D341Med (cell line): ENCODE results near the gene USP2.

Experiments
- DNase-seq: peaks from one replicate; pipeline ENCODE4 v3.0.0; 2012; ENCODE audit warnings: low spot score

USP2 gene

DNA sequence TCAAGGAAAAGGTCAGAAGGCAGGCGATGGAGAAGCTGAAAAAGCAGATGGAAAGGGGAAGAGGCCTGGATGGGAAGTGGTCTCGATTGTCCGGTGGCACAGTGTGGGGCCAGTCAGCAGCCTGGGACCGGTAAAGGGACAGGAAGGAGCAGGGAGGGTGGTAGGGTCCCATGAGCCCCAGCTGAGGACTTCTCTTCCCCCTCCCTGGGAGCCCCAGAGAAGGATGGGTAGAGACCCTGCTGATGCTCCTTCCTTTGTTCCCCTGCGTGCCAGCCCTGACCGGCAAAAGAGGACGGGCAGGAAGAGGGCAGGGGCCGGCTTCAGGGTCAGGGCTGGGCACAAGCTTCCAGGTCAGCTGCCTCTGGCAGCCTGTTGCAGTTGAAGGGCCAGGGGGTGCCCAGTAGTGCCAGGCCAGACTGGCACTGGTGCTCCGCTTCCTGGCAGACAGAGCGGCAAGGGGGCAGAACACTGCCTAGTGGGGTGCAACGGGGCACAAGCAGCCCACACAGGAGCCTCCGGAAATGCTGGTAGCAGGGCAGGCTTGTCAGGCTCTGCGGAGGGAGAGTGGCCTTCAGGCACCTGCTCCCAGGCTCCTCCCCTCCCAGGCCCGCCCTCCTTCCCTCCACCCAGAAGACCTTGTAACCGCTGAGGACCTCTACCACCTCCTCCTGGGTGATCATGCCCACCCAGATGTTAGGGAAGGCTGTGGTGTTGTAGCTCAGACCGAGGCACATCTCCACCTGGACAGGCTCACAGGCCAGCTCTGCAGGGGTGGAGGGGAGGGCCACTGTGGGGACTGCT is 40.1 kb downstream of the USP2 start:
- peak; percentile 21 for DNase-seq

DNA sequence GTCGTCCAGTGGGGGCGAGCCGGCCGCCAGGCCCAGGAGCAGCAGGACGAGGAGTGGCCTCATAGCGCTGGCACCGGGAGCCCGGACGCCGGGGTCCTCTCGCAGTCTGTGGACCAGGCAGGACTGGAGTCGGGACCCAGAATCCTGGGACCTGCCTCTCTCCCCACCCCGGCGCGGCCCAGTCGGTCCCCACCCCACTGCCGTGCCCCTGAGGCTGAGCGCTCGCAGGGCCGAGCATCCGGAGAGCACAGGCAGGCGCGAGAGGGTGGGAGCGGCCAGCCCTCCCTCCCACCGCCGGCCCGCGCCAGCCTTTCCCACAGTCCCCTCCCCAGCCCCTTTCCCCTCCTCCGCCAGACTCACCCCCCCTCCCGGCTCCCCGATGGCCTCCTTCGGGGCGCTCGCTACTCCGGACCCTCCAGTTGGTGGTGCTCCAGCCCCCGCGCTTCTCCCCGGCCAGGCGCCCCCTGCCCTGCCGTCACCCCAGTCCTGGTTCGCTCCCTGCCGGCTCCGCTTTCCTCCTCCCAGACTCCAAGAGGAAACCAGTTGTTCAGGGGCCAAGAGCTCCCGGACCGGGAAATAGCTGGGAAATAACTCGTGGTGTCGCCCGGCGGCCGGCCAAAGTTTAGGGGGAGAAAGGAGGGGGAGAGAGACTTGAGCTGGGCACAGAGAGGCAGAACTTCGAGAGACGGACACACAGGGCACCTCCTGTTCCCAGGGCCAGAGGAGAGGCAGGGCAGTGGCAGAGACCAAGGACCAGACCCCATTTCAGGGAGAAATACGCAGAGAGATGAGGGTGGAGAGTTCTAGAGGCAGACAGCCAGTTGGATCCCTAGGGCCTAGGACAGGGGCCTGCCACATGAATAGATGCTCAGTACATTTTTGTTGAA is 40.9 kb downstream of the USP2 start, which contains the start of gene C1QTNF5:
TSS of gene C1QTNF5 (minus strand) at position 549 of the 887 bp plus-strand sequence. CDS start at position 63, 486 bp downstream.
- no peak for DNase-seq

DNA sequence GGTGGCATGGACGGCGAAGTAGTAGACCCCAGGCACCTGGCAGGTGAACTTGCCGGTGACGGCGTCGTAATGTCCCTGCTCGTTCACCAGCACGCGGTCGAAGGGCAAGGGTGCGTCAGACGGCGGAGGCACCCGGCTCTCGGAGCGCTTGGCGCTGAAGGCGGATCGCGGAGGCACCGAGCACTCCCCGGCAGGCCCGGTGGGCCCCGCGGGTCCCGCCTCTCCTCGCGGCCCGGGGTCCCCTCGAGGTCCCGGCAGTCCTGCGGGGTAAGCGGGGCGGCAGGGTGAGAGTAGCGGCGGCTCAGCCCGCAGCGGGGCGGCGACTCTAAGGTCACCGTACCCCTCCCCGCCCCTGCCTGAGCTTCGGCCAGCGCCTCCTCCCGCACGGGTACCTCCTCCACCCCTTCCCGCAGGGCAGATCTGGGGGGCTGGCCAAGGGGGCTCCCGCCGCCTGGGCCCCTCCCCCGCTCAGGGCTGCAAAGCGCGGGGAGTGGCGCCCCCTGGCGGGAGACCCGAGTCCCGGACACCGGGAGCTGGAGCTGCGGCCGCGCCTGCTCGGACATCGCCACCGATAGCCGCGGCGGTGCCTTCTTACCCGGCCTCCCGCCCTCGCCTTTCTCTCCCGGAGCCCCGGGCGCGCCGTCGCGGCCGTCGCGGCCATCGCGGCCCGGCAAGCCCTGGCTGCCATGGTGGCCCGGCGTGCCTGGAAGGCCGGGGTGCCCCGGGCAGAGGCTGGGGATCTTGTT is 41.7 kb downstream of the USP2 start:
- peak; percentile 86 for DNase-seq

DNA sequence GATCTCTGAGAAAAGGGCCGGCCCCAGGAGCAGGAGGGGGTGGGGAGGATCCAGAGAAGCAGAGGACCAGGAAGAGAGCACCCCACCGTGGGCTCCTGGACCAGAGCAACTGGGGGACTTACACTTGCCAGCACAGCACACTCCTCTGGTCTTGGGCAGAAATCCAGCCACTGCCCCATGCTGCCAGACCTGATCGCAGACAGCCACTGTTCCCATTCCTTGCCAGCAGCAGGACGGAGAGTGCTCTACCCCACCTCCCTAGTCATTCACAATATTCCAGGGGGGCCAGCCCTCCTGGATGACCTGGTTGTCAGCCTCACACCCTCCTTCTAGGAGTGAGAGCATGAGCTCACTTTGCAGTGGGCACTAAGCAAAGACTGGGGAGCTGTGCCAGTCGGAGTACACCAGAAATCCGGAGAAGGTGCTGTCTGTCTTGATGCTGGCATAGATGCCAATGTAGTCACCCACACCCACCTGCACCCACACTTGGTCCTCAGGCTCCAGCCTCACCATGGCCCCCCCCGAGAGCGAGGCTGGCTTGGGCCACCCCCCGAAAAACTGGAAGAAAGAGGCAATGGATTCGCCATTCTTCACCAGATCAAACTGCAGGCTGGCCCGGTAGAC is 42.4 kb downstream of the USP2 start:
- DNase-seq: peak; percentile 37

DNA sequence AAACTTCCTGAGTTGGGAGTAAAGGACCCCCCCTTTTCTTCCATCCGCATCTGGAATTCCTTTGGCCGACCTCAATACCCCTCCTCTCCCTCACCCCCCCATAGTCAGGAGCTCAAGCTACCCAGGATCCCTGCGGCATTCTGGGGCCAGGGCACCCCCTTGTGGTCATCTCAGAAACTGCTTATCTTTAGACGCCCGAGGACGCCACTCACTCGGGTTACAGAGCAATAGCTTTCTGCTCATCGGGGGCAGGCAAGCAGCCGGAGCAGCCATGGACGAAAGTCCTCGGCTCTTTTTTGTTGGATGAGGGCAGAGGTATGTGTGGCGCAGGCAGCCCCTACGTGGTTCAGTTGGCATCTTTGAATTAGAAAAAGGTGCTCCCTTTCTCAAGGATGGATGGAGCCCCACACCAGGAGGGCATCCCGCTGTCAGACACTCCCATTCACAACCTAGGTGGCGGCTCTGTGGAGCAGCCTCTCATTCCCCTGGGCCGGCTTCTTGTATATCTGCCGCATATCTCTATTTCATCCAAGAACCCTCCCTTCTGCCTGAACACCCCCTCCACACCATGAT is 43.1 kb downstream of the USP2 start:
- peak; percentile 86 for DNase-seq

DNA sequence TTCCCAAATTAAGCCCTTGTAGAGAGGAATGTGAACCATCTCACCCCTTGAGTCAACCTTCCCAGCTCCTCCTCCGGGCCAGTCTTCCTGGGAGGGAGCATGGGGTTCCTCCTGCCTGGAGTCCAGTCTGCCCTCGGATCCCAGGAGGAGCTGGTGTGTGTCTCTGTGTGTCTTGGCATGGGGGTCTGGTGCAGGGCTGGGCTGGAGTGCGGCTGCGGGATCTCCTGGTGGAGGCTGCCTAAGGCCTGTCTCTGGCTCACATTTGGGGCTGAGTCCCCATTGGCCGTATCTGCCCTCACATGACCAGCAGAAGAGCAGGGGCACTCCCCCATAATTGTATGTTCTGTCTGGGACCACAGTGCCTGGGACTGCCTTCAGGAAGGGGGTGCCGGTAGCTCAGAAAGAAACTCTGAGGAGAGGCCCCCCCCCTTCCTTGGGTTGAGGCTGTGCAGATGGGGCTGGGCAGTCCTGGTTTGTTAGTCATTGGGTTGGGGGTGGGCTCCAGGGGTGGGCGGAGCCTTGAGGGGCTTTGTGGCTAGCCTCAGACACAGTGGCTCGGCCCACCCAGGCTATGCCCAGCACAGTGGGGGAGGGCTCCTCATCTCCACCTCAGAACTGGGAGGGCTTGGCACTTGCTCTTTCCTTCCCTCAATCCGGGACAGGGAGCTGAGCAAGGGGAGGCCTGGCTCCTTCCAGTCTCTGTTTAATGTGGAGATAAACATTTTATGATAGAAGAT is 43.7 kb downstream of the USP2 start:
- DNase-seq: peak; percentile 26

DNA sequence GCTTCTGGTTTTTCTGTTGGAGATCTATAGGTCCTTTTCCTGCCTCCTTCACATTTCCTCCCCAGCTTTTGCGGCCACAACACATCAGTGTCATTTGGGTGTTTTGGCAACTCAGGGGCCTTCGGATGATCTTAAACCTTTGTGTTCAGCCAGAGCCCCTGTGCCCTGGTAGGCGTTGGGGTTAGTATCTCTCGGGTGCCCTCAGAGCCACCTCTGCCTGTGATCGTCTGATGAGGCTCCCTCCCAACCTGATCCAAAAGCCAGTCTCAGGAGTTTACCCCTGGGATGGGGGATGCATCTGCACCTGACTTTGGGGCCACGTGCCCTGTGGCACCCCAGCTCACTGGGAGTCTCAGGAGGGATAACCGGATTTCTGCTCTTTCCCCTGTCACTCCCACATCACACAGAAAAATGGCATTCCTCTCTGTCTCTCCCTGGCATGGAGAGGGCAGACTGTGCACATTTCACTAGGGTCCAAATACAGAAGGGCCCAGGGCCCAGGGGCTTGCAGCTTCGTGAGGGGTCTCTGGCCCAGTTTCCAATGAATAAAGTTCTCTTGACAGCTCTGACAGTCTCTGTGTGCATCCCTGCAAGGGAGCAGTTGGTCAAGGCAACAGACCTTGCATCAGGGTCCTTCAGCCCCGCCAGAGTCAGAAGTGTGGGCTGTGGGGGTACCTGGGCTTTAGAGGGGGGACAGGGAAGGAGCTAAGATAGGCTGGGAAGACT is 44.6 kb downstream of the USP2 start:
- peak; percentile 7 for DNase-seq

DNA sequence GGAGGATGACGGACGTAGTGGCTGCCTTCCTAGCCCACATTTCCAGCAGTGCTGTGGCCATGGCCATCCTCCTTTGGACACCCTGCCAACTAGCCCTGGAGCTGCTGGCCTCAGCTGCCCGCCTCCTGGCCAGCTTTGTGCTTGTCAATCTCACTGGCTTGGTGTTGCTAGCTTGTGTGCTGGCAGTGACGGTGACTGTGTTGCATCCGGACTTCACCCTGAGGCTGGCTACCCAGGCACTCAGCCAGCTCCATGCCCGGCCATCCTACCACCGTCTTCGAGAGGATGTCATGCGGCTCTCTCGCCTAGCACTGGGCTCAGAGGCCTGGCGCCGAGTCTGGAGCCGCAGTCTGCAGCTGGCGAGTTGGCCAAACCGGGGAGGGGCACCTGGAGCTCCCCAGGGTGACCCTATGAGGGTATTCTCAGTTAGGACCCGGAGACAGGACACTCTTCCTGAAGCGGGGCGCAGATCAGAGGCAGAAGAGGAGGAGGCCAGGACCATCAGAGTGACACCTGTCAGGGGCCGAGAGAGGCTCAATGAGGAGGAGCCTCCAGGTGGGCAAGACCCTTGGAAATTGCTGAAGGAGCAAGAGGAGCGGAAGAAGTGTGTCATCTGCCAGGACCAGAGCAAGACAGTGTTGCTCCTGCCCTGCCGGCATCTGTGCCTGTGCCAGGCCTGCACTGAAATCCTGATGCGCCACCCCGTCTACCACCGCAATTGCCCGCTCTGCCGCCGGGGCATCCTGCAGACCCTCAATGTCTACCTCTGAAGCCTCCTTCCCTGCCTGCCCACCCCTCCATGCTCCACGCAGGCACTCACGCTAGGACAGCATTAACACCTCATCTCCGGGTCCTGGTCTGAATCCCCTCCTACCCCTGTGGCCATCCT is 45.6 kb downstream of the USP2 start:
- DNase-seq: peak; percentile 10

DNA sequence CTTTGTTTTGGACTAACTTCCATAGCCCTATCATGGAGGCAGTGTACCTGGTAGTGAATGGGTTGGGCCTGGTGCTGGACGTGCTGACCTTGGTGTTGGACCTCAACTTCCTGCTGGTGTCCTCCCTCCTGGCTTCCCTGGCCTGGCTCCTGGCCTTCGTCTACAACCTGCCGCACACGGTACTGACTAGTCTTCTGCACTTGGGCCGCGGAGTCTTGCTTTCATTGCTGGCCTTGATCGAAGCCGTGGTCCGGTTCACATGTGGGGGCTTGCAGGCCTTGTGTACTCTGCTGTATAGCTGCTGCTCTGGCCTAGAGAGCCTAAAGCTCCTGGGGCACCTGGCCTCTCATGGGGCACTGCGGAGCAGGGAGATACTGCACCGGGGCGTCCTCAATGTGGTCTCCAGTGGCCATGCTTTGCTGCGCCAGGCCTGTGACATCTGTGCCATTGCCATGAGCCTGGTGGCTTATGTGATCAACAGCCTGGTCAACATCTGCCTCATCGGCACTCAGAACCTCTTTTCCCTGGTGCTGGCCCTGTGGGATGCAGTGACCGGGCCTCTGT is 46.3 kb downstream of the USP2 start:
- peak; percentile 15 for DNase-seq

DNA sequence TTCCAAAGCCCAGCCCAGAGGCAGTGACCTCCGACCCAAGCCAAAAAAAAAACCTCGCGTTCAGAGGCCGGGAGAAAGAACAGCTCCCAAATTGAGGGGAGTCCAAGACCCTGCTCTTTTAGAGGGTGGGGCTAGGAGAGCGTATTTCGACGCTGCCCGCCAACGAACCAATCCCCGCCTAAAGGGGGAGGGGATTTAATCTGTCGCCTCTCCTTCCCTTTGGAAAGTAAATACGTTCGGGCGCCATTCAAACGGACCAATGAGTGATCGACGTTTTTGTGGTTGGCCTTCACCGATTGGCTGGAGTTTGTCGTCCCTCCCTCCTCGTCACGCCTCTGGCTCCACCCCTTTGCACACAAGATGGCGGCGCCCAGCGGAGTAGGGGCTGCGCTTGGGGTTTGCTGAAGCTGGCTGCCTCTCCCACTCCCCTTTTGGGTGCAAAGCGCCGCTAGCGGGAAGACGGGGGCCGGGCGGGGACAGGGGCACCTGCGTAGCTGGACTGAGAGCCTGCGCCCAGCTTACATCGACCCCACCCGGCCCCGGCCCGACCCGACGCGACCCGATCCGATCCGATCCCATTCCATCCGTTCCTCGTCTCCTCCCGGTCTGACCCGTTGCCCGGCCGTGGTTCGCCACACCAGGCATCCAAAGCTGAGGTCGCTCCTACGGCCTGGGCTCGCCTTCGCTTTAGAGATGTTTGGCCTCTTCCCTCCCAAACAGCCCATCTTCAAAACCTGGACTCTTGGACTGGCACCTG is 47.1 kb downstream of the USP2 start, which contains the start of gene RNF26:
TSS of gene RNF26 (plus strand) at position 354 of the 757 bp plus-strand sequence. CDS start 596 bp downstream, outside the sequence.
- peak; percentile 87 for DNase-seq

DNA sequence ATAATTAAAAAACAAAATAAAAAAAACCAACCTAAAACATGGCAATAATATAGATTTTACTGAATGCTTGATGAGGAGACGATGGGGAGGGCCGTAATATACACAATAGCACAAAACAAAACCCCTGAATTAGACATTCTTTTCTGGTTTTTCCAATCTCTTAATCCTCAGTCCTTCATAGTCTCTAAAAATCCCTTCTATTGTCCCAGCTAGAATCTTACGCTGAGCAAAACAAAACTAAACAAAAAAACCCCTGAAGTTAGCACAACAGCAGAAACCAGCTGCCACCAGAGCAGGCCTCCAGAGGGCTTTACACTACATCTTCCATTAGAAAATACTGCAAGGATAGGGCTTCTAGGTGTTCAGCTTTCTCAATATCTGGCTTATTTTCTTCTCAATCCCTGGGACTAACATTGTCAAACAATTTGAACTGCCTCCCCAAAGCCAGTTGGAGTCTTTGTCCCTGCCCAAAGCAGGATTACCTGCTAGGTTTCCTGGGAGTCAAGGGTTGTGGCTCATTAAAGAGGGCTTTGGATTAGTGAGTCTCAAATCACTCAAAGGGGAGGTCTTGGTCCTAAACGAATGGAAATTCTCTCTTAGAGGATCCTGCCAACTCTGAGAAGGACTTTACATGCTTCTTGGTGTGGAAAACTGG is 49.3 kb downstream of the USP2 start:
- DNase-seq: no peak

DNA sequence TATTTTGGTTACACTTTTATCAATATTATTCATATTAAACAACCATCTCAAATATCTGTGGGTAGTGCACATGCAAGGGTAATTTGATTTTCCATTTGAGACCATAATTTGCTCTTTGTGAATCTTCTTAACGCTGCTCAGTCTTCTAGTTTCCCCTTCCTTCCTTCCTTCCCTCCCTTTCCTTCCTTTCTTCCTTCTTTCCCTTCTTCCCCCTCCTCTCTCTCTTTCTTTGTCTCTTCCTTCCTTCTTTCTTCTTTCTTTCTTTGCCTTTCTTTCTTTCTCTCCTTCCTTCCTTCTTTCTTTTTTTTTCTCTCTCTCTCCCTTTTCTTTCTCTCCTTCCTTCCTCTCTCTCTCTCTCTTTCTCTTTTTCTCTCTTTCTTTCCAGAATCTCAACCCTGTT is 51.3 kb downstream of the USP2 start:
- DNase-seq: no peak

DNA sequence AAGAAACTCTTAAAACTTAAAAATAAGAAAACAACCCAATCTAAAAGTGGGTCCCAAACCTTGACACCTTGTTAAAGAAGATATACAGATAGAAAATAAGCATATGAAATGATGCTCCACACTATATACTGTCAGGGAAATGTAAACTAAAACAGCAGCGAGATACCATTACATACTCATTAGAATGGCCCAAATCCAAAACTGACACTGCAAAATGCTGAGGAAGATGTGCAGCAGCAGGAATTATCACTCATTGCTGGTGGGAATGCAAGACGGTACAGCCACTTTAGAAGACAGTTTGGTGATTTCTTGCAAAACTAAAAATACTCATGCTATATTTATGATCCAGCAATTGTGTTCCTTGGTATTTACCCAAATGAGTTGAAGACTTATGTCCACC is 52.2 kb downstream of the USP2 start:
- DNase-seq: no peak

DNA sequence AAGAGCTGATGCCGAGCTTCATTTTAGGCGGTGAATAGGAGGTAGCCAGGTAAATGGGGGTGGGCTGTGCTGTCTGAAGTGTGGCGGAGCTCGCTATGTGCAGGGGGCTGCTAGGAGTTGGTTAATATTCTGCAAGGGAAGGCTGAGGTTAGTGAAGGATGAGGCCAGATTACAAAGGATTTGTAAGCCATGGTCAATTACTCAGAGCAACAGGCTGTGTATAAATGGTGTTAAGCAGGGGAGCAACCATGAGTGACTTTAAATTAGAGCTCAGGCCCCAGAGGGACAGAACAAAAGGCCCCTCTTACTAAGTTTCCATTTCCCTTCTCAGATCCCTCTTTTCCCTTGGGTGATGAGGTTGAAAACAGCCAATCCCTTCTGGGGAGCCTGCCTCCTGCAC is 57.3 kb downstream of the USP2 start:
- DNase-seq: peak; percentile 8

DNA sequence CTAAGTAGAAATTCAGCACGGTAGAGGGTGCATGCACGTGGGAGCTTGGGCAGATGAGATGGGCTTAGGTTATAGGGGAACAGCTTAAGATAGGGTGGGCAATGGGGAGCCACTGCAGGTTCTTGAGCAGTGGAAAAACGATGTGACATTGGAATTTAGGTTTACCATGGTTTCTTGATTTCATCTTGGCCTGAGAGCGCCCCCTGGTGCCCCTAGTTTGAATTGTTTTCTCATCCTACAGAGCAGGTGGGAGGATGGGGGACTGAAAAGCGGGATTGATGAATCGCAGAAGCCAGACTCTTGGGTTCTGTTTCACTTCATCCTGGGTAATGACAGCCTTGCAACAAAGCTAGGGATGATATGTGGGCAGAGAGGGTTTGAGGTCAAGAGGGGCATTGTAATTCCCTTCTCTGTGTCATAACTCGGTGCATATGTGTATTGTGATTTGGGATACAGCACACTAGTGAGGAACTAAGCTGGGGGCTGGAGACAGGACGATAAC is 57.9 kb downstream of the USP2 start:
- DNase-seq: peak; percentile 66

DNA sequence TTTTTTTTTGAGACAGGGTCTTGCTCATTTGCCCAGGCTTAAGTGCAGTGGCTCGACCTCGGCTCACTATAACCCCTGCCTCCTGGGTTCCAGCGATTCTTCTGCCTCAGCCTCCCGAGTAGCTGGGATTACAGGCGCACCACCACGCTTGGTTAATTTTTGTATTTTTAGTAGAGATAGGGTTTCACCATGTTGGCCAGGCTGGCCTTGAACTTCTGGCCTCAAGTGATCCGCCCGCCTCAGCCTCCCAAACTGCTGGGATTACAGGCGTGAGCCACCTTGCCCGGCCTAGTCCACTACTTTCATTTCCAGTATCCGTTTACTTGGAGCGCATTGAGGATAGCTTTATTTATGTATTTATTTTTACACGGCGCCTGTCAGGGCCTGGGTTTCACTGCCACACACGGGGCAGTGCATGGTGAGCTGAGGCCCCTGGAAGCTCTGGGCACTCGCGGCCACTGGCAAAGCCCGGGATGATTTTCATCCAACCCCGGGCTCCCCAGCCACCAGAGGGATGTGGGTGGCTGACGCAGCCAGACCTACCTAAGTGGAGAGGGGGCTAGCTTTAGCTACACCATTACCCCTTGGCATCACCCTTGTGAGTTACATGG is 58.5 kb downstream of the USP2 start:
- peak; percentile 18 for DNase-seq

DNA sequence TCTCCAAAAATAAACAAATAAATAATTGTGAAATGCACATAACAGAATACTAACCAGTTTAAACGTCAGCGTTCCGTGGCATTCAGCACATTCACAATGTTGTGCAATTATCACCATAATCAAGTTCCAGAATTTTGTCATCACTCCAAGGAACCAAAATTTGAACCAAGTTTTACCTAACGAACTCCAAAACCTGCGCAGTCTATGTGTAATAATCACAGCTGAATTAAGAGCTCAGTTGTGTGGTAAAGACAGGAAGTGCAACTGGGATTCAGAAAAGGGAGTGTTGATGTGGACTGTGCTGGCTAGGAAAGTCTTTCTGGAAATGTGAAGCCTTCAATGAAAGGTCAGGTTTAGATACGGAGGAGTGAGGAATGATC is 59.1 kb downstream of the USP2 start:
- DNase-seq: peak; percentile 23
